Skeletal muscle cell (primary cell): Measurements from ENCODE around the gene TMF1.

Experiments
- DNase-seq: peaks from one replicate; pipeline ENCODE4 v3.0.0-alpha.2; 2010; ENCODE audit warnings: low read depth
- H3K4me3 ChIP-seq: 2 replicates; pipeline ENCODE4 v1.5.1; 2011; ENCODE audit warnings: low read depth, mild to moderate bottlenecking, control low read depth, low read length, moderate library complexity

TMF1 gene

DNA sequence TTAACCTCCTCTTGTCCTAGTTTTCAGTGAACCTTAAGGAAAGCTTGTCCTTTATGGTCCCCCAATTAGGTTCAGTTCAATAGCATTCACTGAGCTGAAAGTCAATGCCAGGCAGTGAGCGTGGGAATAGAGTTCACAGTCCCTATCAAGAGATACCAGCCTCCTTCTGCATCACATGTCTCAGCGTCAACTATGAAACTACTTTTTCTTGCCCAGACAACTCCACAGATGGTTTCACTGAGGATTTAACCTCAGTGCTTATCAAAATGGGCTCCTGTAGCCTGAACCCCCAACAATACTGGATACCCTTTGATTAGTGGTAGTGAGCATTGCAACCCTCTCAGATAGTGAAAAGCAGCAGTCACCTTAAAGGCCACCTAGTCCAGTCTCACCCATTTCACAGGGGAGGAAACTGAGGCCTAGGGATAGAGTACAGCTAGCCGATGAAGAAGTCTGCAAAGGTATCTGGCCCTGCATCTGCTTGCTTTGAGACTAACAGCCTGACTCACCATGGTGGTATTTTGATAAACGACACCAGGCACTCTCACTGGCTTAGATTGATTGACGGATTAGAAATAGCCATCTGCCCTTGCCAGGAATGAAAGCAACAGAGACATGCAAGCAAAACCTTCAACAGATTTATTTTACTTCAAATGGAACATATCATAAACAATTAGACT lies 29.6 kb upstream of the TMF1 start:
- H3K4me3 ChIP-seq, result no peak overlapping the region
- DNase-seq, result no peak

DNA sequence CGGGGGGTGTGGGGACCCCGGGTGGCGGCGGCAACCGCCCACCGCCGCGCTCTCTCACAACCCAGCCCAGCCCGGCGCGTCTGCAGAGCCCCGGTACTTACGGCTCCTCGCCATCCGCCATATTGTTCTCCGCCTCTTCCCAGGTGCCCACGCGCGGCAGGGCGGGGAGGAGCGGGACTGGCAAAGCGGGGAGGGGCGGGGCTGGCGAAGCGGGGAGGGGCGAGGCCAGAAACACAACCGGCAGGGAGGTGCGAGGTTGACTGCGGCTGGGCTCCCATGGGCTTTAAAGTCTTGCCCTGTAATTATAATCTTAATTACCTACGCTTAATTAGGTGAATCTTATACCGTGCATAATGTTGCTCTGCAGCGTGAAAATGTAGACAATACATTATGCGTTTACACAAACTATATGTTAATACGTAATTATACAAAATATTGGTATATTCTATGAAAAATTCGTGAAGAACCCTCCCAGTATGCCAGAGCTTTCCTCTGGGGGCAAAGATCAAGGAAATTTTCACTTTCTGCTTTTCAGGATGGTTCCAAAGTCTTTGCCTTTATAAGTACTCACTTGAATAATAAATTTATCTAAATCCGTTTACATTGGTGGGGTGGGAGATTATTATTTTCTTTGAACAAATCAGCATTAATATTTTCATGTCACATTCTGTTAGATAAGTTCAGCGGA lies 28.2 kb upstream of the TMF1 start, which contains the start of gene UBA3:
Gene UBA3 (minus strand): TSS at position 133 of the 688 bp plus-strand sequence. CDS start 12 bp downstream, at position 121.
- DNase-seq, result peak; percentile 47
- peak within 1 kb of the TSS; percentile 79 for H3K4me3 ChIP-seq

DNA sequence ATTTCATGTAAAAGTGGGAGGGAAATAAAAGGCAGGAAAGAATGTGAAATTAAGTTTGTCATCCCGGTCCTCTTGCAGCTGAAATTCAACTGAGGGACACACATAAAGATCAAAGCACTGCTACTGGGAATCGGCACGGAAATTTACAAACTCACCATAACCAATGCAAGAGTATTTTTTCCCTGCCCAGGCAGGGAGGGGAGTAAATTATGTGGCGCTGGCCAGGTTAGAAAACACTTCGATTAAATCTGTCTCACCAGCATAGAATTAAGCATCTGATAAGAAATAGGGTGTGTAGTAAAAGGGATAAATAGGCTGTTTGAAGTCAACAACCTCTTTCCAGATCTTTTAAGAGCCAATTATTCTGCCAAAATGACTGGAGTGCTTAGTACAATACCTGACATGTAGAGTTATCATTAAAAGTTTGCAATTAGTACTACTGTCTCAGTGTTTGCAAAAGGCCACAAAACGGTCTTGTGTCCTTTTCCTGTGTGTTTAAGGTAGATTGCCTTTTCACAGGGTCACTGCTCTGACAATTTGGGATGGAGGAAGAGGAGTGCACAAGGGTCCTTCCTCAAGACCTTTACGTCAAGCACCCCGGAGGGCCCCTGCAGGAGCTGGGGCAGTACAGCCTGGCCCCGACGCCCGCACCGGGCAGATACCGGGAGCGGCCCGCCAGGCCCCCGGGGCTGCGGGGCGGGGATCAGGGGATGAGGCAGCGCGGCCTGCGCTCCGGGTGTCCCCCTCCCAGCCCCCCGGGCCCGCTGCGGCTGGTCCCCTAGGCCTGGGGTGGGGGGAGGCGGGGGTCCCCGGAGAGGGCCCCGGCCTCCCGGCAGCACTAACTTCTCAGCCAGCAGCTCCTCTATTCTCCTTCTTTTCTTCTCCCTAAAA lies 27.4 kb upstream of the TMF1 start:
- peak overlapping the region; percentile 79 for H3K4me3 ChIP-seq
- no peak for DNase-seq

DNA sequence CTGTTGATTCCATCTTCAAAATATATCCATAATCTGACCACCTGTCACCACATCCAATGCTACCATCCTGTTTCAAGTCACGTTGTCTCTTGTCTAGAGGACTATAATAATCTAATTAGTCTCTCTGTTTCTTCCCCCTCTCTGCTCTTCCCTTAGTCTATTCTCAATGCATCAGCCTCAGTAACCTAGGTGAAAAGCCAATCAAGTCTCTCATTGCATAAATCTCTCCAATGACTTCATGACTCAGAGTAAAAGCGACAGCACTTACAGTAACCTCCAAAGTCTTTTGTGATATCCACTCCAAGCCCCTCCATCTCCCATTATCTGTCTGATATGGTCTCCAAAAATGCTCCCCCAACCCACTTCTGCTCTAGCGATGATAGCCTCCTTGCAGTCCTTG lies 20.8 kb upstream of the TMF1 start:
- H3K4me3 ChIP-seq, result no peak overlapping the region
- no peak for DNase-seq

DNA sequence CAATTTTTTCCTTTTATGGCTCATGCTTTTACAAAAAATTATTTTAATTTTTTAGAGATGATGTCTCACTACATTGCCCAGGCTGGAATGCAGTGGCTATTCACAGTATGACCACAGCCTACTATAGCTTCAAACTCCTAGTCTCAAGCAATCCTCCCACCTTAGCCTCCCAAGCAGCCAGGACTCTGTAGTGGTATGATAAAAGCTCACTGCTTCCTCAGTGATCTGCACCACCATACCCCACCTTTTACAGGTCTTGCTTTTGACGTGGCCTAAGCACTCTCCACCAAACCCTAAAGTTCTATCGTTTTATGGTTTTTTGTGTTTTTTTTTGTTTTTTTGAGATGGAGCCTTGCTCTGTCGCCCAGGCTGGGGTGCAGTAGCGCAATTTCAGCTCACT lies 14.0 kb upstream of the TMF1 start:
- DNase-seq, result no peak

DNA sequence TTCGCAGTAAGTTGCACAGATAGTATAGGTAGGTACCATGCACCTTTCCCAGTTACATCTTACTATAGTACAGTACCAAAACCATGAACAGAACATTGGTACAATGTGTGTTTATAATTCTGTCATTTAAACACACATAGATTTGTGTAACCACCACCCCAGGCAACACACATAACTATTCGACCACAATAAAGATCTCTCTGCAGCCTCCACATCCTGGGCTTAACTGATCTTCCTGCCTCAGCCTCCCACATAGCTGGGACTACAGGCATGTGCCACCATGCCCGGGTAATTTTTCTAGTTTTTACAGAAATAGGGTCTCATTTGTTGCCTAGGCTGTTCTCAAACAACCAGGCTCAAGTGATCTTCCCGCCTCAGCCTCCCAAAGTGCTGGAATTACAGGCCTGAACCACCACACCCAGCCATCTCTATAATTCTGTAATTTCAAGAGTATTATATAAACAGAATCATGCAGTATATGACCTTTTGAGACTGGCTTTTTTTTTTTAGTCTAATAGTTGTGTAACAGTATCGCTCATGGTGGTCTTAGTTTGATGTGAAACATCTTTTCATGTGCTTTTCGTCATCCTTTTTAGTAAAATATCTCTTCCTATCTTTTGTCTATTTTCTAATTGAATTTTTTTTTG lies 13.3 kb upstream of the TMF1 start:
- no peak overlapping the region for H3K4me3 ChIP-seq
- DNase-seq, result no peak

More for the DNA sequence above, 14.0 kb upstream of the TMF1 start:
- no peak overlapping the region for H3K4me3 ChIP-seq

DNA sequence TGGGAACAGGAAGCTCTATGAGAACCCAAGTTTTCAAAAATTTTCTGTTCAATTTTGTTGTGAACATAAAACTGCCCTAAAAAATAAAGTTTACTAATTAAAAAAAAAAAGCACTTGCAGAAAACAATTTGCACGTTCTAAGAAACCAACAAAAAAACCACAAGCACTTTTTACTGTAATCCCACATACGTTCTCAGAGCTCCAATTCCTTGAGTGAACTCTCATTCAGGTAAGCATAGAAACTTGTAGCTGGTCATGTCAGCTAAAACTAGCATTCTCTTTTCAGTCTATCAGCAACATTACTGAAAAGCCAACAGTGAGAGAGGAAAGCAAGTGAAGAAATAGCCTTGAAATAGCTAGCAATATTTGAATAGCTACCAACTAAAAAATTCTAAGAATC lies 11.5 kb upstream of the TMF1 start:
- DNase-seq, result no peak
- H3K4me3 ChIP-seq, result no peak overlapping the region

DNA sequence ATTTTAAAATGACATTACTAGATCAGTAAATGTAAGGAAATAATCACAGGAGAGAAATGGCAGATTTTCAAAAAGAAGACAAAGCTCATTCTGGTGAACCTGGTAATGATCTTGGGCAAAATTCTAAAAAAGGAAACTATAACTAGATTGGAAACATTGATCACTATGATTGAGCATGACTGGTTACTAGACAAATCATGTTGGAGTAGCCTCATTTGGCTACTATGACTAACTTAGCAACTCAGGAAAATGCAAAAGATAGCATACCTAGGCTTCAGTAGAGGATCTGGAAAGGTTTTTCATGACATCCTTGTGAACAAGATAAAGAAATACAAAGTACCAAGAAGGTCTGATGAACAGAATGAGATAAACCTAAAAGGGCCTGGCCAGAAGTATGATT lies 7.6 kb upstream of the TMF1 start:
- DNase-seq, result no peak
- no peak overlapping the region for H3K4me3 ChIP-seq

DNA sequence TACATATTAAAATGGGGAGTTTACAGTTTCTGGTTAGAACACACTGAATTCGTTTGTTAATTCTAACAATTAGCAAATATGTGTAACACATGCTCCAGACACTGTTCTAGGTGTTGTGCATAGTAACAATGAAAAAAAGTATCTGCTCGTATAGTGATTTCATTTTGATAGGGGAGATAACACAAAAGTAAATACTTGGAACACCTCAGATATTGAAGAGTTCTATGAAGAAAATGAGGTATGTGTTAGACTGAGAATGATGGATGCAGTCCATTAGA lies 6.8 kb upstream of the TMF1 start:
- H3K4me3 ChIP-seq, result no peak overlapping the region
- no peak for DNase-seq

- H3K4me3 ChIP-seq, result no peak overlapping the region
- DNase-seq, result no peak
Measured at GRCh38 chr3:69058180-69058946, 6.2 kb upstream of the TMF1 start.

DNA sequence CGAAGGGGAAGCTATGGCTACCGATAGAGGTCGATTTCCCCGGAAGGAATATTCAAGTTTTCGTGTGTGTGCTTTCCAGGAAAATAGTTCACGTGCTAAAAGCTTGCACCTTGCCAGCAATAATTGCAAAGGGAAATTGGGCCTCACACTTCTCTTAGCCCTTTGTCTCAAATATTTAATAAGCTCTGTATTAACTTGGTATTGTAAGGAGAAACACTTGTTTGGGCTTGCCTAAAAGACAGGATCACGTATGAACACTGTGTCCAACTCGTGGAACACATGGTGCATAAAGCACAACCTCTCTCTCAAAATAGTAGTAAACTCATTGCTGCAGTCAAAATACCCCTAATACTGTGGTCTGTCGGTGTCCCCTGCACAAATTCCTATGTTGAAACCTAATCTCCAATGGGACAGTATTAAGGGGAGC lies 352 bp upstream of the TMF1 start:
- DNase-seq, result no peak
- peak overlapping the region; percentile 87 for H3K4me3 ChIP-seq

GRCh38 chr3:69048990-69049389 lies 3.1 kb downstream of the TMF1 start:
- no peak overlapping the region for H3K4me3 ChIP-seq
- DNase-seq, result no peak

DNA sequence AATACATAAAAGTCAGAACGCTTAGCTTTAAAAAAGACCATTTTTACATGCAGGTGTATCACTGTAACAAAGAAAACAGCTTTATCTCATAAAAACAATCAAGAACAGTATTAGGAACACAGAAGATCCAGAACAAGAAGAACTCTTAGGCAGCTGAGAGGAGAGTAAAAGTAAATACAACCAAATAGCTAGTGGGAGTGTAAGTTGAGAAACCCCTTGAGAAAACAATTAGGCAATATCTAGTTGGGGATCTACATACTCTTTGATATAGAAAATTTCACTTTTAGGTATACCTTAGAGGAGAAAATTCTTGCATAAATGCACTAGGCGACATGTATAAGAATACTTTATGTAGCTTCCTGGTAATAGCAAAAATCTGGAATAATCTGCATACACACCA lies 7.5 kb downstream of the TMF1 start:
- H3K4me3 ChIP-seq, result no peak overlapping the region
- DNase-seq, result no peak

DNA sequence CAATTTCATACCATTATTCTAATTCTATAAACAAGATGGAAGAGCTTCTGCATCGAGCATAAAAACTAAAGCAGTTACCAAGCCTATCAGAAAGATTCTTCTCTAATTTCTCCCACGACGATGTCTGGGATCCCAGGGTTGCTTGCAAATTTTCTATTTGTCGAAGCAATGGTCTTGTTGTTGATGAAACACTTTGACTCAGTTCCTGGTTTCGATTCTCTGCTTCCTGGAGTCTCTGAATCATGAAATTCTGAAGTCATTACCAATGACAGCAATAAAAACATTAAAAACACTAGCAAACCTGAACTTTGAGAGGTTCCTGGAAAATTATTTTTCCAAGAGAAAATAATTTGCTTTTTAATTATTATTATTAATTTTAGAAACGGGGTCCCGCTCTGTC lies 18.7 kb downstream of the TMF1 start:
- no peak overlapping the region for H3K4me3 ChIP-seq
- peak; percentile 65 for DNase-seq

GRCh38 chr3:69032737-69033136 lies 19.4 kb downstream of the TMF1 start:
- H3K4me3 ChIP-seq, result no peak overlapping the region
- no peak for DNase-seq

GRCh38 chr3:69032142-69032541 lies 20.0 kb downstream of the TMF1 start:
- no peak overlapping the region for H3K4me3 ChIP-seq
- no peak for DNase-seq

- DNase-seq, result no peak
- no peak overlapping the region for H3K4me3 ChIP-seq
Measured at GRCh38 chr3:69031635-69032034, 20.5 kb downstream of the TMF1 start.

GRCh38 chr3:69020857-69021256 lies 31.3 kb downstream of the TMF1 start:
- no peak overlapping the region for H3K4me3 ChIP-seq
- no peak for DNase-seq

DNA sequence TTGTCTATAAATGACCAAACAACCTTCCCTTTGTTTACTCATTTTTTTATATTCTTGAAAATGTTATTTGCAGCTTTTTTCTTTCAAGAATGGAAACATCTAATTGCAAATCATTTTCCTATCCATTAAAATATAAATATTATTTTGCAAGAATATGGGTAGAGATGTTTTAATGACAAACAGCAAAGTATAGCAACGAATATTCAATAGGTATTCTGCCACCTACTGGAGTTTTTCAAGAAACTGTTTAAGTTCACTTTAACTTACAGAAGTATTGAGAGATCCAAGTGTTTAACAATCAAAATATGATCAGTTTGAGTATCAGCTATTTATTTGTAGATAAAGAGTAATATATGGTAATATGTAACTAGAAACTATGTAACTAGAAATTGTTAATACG lies 31.7 kb downstream of the TMF1 start:
- no peak for DNase-seq
- no peak overlapping the region for H3K4me3 ChIP-seq
